SJCRH30 (cell line): ENCODE results near the gene ATG9B. TPM values are rescaled to one million over a fixed set of nuclear protein-coding genes. Genes with fewer than 3 reads are reported as not detected.
A peak's percentile ranks its signal among the peaks of the same experiment; 100 is the strongest.

Source experiments
- DNase-seq, 2 experiments: peaks; one replicate each; pipeline ENCODE4 v3.0.0-alpha.2; 2015 to 2020
- H3K27ac ChIP-seq: fragments of 250-450 bp; sonication (Bioruptor Pico); 2 replicates; pipeline ENCODE4 v1.5.1; 2020; ENCODE audit warnings: mild to moderate bottlenecking, moderate library complexity
- H3K27me3 ChIP-seq: fragments of 250-450 bp; sonication (Bioruptor Pico); 2 replicates; pipeline ENCODE4 v1.5.1; 2020; ENCODE audit warnings: mild to moderate bottlenecking, moderate library complexity
- H3K36me3 ChIP-seq: fragments of 250-450 bp; sonication (Bioruptor Pico); 2 replicates; pipeline ENCODE4 v1.5.1; 2020; ENCODE audit warnings: mild to moderate bottlenecking, moderate library complexity
- H3K4me1 ChIP-seq: fragments of 250-450 bp; sonication (Bioruptor Pico); 2 replicates; pipeline ENCODE4 v1.5.1; 2020; ENCODE audit warnings: mild to moderate bottlenecking, moderate library complexity
- H3K4me3 ChIP-seq: fragments of 250-450 bp; sonication (Bioruptor Pico); 2 replicates; pipeline ENCODE4 v1.5.1; 2020; ENCODE audit warnings: mild to moderate bottlenecking, moderate library complexity
- H3K9me3 ChIP-seq: fragments of 250-450 bp; sonication (Bioruptor Pico); replicated peaks from 2 replicates; pipeline ENCODE4 v1.5.1; 2020; ENCODE audit warnings: mild to moderate bottlenecking, moderate library complexity
- total RNA-seq: library from RNA; depleted of rRNA; stranded (reverse); fragments of >200 nt; shearing (Covaris generic); gene quantifications from 2 replicates; pipeline ENCODE4 v1.2.3, GENCODE V29; 2014

ATG9B gene
- total RNA-seq, 1 experiment from 2014 or later = 0.08 TPM

DNA sequence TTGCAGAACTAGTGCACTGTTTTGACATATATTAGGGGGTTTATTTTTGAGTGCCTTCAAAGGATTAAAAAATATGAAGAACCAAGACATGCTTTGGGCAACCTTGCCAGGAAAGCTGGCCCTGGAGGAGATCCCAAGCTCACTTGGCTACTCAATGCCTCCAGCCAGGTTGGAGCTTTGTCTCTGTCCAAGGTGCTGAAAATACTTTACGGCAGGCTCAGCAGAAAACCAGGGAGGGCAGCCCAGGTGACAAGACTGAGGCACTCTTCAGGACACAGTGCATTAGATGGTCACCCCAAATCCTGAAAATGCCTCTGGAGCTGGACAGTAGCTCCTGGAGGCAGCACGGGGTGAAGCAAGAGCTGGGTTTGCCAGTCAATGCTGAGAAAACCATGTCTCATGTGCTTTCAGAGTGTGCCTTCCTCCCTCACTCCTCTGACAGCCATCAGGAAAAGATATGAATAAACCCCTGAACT is 40.4 kb downstream of the ATG9B start:
- peak in 1 of 2 experiments; percentile 84 for DNase-seq
- Histone ChIP-seq H3K4me3 (no peak overlapping the region), H3K9me3 (no peaks in the 10 kb centered on the region), H3K4me1 (peaks cover 16% of the 10 kb centered on the region), H3K27ac (no peak overlapping the region), H3K36me3 (no peaks in the 10 kb centered on the region), H3K27me3 (no peaks in the 10 kb centered on the region; the same call in 1 of the 2 replicates)

DNA sequence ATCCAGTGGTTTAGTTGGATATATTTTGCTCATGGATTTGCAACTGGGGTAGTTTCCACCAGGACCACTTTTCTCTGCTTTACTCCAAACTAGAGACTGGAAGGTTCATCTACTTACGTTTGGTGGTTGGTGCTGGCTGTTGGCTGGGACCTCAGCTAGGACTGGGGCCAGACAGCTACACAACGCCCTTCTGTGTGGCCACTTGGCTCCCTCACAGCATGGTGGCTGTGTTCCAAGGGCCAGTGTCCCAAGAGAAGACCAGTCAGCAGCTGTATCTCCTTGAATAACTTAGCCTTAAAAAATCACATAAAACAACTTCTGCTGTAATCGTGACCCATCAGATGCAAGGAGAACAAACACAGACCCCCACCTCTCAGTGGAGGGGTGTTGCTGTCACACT is 41.9 kb downstream of the ATG9B start:
- H3K4me1 ChIP-seq = peaks cover 16% of the 10 kb centered on the region
- DNase-seq = no peak
- no peaks in the 10 kb centered on the region for H3K36me3 ChIP-seq
- no peaks in the 10 kb centered on the region for H3K9me3 ChIP-seq
- H3K27me3 ChIP-seq = no peaks in the 10 kb centered on the region
- H3K4me3 ChIP-seq = no peak overlapping the region
- H3K27ac ChIP-seq = no peak overlapping the region

- H3K4me1 ChIP-seq = peaks cover 21% of the 10 kb centered on the region
- H3K27ac ChIP-seq = no peak overlapping the region
- DNase-seq = no peak
- no peaks in the 10 kb centered on the region for H3K9me3 ChIP-seq
- no peaks in the 10 kb centered on the region for H3K36me3 ChIP-seq
- H3K4me3 ChIP-seq = no peak overlapping the region
- no peaks in the 10 kb centered on the region for H3K27me3 ChIP-seq
Measured at GRCh38 chr7:150981644-150982043, 42.6 kb downstream of the ATG9B start.

DNA sequence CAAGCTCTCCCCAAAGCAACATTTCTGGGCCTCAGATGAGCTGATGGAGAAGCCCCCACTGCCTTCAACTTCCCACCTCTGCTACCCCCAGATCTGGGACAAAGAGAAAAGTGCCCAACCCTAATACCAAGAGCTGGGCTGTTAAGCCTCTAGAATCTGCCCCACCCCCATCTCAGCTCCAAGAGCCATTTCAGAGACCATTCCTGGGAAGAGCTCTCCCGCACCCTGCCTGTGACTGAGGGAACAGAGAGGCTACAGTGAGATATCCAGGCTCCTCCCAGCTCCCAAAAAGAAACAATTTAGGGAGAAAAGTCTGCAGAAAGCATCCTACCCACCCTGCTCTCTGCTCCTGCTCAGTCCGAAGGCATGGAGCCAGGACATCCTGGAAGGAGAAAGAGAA is 43.6 kb downstream of the ATG9B start:
- peaks cover 27% of the 10 kb centered on the region for H3K4me1 ChIP-seq
- no peaks in the 10 kb centered on the region for H3K27me3 ChIP-seq
- H3K4me3 ChIP-seq = no peak overlapping the region
- H3K27ac ChIP-seq = peak overlapping the region; percentile 93; the same call in 1 of the 2 replicates
- H3K36me3 ChIP-seq = no peaks in the 10 kb centered on the region
- peak in 1 of 2 experiments; percentile 47 for DNase-seq
- H3K9me3 ChIP-seq = no peaks in the 10 kb centered on the region

DNA sequence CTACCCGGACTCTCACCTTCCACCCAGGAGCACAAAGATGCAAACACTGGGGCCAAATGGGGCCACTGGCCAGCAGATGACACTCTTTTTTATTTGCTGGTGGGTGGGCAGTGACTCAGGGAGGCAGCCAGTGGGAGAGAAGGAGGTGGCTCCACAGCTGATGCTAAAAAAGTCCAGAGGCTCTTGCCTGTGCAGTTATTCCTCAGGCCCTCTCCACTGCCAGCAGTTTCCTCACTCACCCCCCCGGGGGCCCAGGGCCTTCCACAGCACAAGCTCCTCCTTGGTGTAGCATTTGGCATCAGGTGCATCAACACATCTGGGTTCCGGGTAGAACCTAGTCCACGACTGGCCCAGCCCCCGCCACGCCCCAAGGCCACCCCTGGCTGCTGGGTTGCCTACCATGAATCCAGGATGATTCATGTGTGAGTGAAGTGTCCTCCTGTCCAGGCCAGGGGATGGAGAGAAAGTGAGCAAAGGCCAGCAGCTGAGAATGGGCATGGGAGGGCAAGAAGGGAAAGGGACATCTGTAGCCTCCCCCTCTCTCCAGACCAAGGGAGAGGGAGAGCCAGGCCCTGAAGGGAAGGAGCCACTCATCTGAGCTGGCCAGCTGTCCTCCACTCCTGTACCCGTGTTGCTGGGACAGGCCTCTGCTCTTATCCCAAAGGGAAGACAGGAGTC is 44.4 kb downstream of the ATG9B start:
- peak overlapping the region; percentile 62 for H3K4me3 ChIP-seq
- H3K36me3 ChIP-seq = no peaks in the 10 kb centered on the region
- H3K9me3 ChIP-seq = no peaks in the 10 kb centered on the region
- peaks cover 27% of the 10 kb centered on the region for H3K4me1 ChIP-seq
- peak overlapping the region; percentile 93 for H3K27ac ChIP-seq
- no peaks in the 10 kb centered on the region for H3K27me3 ChIP-seq
- DNase-seq = peak; percentile 71 to 74

- peak within 1 kb of the TSS; percentile 62 for H3K4me3 ChIP-seq
Measured at GRCh38 chr7:150978126-150978789, 46.0 kb downstream of the ATG9B start, which contains the start of gene KCNH2. Gene KCNH2 (minus strand): TSS chr7:150978321. CDS start chr7:150977913, 408 bp downstream.

GRCh38 chr7:150977382-150978125 is 46.7 kb downstream of the ATG9B start:
- H3K9me3 ChIP-seq = no peaks in the 10 kb centered on the region
- H3K4me1 ChIP-seq = peaks cover 27% of the 10 kb centered on the region
- no peaks in the 10 kb centered on the region for H3K36me3 ChIP-seq
- peak overlapping the region; percentile 55 for H3K4me3 ChIP-seq
- H3K27ac ChIP-seq = no peak overlapping the region
- H3K27me3 ChIP-seq = no peaks in the 10 kb centered on the region
- peak in 1 of 2 experiments; percentile 39 for DNase-seq

More at GRCh38 chr7:150978126-150978789, 46.0 kb downstream of the ATG9B start, which contains the start of gene KCNH2:
- peak within 1 kb of the TSS; percentile 93 for H3K27ac ChIP-seq
- H3K36me3 ChIP-seq = no peaks in the 10 kb centered on the region
- peaks cover 27% of the 10 kb centered on the region for H3K4me1 ChIP-seq
- DNase-seq = peak; percentile 86 to 90
- no peaks in the 10 kb centered on the region for H3K9me3 ChIP-seq
- H3K27me3 ChIP-seq = no peaks in the 10 kb centered on the region

GRCh38 chr7:150976529-150977381 is 47.5 kb downstream of the ATG9B start:
- Histone ChIP-seq H3K36me3 (no peaks in the 10 kb centered on the region), H3K4me1 (peaks cover 34% of the 10 kb centered on the region), H3K9me3 (no peaks in the 10 kb centered on the region), H3K4me3 (peak overlapping the region; percentile 55), H3K27ac (no peak overlapping the region), H3K27me3 (no peaks in the 10 kb centered on the region)
- DNase-seq = peak in 1 of 2 experiments; percentile 45

- peaks cover 41% of the 10 kb centered on the region for H3K4me1 ChIP-seq
- DNase-seq = no peak
- no peaks in the 10 kb centered on the region for H3K36me3 ChIP-seq
- no peak overlapping the region for H3K27ac ChIP-seq
- H3K4me3 ChIP-seq = no peak overlapping the region
- H3K9me3 ChIP-seq = no peaks in the 10 kb centered on the region
- no peaks in the 10 kb centered on the region for H3K27me3 ChIP-seq
Measured at GRCh38 chr7:150975536-150976319, 48.6 kb downstream of the ATG9B start.

DNA sequence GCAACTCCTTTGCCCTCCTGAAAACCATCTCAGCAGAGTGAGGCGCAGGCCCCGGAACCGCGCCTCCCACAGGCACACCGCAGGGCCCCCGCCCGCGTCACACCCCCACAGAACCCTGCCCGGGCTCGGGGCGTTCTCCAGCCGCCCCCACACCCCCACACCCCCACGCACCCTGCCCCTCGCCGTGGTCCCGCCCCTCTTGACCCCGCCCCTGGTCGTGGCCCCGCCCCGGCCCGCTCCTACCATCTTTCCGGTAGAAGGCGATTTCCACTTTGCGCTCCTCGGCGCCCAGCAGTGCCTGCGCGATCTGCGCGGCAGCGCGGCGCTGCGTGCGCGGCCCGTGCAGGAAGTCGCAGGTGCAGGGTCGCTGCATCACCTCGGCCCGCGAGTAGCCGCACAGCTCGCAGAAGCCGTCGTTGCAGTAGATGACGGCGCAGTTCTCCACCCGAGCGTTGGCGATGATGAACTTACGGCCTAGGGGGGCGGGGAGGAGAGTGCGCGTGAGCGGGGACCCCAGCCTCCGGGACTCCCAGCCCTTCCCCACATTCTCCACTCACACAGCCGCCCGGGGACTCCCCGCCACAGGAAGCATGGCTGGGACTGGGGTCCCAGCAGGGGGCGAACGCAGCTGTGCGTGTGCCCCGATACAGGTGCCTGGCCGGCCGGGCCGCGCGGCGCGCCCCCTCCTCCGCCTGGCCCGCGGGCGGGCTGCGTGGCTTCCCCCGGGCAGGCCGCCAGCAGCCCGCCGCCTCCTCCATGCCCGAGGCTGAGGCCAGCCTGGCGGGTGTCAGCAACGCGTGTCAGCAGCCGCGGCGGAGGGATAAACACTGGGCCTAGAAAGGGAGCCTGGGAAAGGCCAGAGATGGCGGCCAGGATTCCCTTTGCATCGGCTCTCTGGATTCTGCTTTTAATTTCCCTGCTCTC is 49.6 kb downstream of the ATG9B start:
- Histone ChIP-seq H3K4me1 (peaks cover 34% of the 10 kb centered on the region), H3K9me3 (no peaks in the 10 kb centered on the region), H3K27ac (no peak overlapping the region), H3K4me3 (no peak overlapping the region), H3K36me3 (no peaks in the 10 kb centered on the region), H3K27me3 (no peaks in the 10 kb centered on the region)
- DNase-seq = no peak

DNA sequence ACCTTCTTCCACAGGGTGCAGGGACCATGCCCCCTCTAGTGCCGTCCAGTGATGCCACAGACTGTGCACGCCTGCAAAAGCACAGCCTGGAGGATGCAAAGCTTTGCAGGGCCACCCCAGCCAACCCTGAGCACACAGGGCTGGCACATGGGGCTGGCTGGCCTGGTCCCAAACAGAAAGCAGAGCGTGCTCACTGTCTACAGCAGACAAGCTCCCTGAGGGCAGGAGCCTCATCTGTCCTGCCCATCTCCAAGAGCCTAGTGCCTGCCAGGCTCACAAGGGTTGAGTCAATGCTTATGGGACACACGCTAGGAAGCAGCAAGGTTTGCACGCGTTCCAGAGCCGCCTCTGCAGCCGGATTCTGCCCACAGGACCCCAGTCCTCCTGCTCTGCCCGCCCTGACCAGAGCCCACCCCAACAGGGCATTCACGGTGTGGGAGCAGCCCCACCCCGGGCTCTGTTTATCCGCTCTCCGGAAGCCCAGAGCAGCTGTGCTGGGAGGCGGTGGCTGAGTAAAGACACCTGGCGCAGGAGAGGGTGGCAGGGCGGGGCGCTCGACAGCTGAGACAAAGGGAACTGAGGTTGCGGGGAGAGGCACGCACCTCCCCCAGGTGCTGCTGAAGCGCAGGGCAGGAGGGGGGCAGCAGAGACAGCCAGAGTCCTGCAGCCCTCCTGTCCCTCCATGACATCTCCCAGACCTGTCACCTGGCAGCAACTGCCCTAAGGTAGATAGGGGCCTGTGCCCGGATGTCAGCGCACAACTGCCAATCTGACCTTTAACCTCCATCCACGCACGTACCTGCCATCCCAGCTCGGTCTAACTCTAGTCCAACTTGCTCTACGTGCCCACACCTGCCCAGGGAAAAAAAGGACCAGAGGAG is 50.5 kb downstream of the ATG9B start:
- no peak for DNase-seq
- Histone ChIP-seq H3K36me3 (no peaks in the 10 kb centered on the region), H3K4me1 (peaks cover 31% of the 10 kb centered on the region), H3K9me3 (no peaks in the 10 kb centered on the region), H3K4me3 (no peak overlapping the region), H3K27me3 (no peaks in the 10 kb centered on the region), H3K27ac (no peak overlapping the region)

DNA sequence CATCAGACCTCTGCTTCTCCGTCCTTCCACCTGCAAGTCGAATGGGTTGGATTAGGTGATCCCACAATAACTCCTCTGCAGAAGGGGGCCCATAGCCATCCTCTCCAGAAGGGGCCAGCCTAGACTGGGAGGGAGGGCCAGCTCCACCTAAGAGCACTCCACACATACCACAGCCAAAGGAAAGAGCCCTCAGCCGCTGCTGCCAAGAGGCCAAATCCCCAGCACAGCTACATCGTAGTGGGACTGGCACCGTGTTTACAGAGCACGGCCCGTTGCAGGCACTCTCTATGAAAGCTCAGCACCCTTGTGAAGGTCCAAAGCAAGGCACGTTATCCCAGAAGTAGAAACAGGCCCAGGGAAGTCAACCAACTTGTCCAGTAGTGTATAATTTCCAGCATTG is 51.6 kb downstream of the ATG9B start:
- no peaks in the 10 kb centered on the region for H3K9me3 ChIP-seq
- no peaks in the 10 kb centered on the region for H3K36me3 ChIP-seq
- no peak overlapping the region for H3K27ac ChIP-seq
- DNase-seq = no peak
- H3K4me1 ChIP-seq = peaks cover 31% of the 10 kb centered on the region
- H3K4me3 ChIP-seq = no peak overlapping the region
- no peaks in the 10 kb centered on the region for H3K27me3 ChIP-seq
